Measurements from ENCODE around the gene MRPL14. TPM values are rescaled to one million over a fixed set of nuclear protein-coding genes. Genes with fewer than 3 reads are reported as not detected.

Gene MRPL14
- total RNA-seq, 1 experiment from 2014 or later = 103 TPM

DNA sequence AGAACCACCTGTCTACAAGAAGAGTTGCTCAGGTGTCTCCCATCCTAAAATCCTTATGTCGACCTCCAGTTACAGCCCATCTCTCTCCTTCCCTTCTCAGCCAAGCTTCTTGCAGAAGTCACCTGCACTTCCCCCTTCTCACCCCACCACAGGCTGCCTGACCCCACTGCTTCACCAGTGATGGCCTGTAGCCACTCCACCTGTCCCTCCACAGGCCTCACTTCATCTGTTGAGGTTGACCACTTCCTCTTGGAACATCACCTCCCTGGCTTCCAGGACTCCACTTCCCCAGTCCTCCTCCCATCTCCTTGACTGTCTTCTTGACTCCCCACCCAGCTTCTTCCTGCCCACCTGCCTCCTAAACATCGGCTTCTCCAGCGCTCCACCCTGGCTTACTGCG, 25.4 kb downstream of the MRPL14 start:
- Mint-ChIP-seq H3K4me3 (ENCODE audit: low read depth, unreplicated experiment) (no peak overlapping the region), H3K36me3 (ENCODE audit: insufficient read depth, unreplicated experiment) (peaks cover 66% of the 10 kb centered on the region), H3K27me3 (ENCODE audit: unreplicated experiment) (no peaks in the 10 kb centered on the region), H3K27ac (ENCODE audit: unreplicated experiment) (no peak overlapping the region), H3K4me1 (ENCODE audit: low read depth, unreplicated experiment) (peaks cover 35% of the 10 kb centered on the region), H3K9me3 (ENCODE audit: low read depth, unreplicated experiment) (no peaks in the 10 kb centered on the region)
- intact Hi-C loops (cut with micrococcal nuclease; ENCODE audit: unreplicated experiment) = no loop called here
- no TSS peak for BruUV-seq (replicated peaks)
- CTCF ChIA-PET = interaction anchor here (2.3 kb wide), 1 partner anchor 10 kb away, joined by 7 read pairs; no protein-coding TSS in a partner anchor
- TF ChIP-seq, protein P1, sequence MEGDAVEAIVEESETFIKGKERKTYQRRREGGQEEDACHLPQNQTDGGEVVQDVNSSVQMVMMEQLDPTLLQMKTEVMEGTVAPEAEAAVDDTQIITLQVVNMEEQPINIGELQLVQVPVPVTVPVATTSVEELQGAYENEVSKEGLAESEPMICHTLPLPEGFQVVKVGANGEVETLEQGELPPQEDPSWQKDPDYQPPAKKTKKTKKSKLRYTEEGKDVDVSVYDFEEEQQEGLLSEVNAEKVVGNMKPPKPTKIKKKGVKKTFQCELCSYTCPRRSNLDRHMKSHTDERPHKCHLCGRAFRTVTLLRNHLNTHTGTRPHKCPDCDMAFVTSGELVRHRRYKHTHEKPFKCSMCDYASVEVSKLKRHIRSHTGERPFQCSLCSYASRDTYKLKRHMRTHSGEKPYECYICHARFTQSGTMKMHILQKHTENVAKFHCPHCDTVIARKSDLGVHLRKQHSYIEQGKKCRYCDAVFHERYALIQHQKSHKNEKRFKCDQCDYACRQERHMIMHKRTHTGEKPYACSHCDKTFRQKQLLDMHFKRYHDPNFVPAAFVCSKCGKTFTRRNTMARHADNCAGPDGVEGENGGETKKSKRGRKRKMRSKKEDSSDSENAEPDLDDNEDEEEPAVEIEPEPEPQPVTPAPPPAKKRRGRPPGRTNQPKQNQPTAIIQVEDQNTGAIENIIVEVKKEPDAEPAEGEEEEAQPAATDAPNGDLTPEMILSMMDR (IDR thresholded peaks at IDR 0.05; ENCODE audit: unreplicated experiment) = no peak
- DNase-seq = no peak

DNA sequence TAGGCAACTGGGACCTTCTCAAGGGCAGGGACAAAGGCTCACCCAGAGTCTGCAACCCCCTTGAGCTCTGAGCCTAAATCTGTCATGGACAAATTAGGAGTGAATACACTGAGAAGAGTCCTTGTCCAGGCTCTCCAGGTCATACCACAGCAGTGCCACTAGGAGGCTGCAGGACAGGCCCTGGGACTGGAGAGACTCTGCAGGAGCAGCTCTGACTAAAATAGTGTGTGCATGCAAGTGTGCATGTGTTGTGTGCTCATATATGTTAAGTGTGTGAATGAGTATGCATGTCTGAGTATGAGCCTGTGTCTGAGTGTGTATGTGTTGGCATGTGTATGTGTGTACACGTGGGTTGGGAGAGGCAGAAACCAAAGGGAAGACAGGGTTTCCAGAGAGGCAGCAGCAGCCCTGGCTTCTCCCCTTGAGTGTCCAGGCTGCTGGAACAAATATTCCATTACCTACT, 27.1 kb downstream of the MRPL14 start:
- H3K36me3 Mint-ChIP-seq (ENCODE audit: insufficient read depth, unreplicated experiment) = peaks cover 55% of the 10 kb centered on the region
- CTCF ChIA-PET = interaction anchor here (0.6 to 2.1 kb wide), 7 partner anchors 12 to 331 kb away, joined by 3 to 7 read pairs (median 4); no protein-coding TSS in a partner anchor
- no peak overlapping the region for H3K27ac Mint-ChIP-seq (ENCODE audit: unreplicated experiment)
- H3K4me1 Mint-ChIP-seq (ENCODE audit: low read depth, unreplicated experiment) = peaks cover 34% of the 10 kb centered on the region
- no peaks in the 10 kb centered on the region for H3K9me3 Mint-ChIP-seq (ENCODE audit: low read depth, unreplicated experiment)
- TF ChIP-seq, protein P1 (IDR thresholded peaks at IDR 0.05; ENCODE audit: unreplicated experiment) = peak; percentile 71
- no peak overlapping the region for H3K4me3 Mint-ChIP-seq (ENCODE audit: low read depth, unreplicated experiment)
- no peaks in the 10 kb centered on the region for H3K27me3 Mint-ChIP-seq (ENCODE audit: unreplicated experiment)
- BruUV-seq (replicated peaks) = no TSS peak
- intact Hi-C loops (cut with micrococcal nuclease; ENCODE audit: unreplicated experiment) = no loop called here
- DNase-seq = peak; percentile 61

DNA sequence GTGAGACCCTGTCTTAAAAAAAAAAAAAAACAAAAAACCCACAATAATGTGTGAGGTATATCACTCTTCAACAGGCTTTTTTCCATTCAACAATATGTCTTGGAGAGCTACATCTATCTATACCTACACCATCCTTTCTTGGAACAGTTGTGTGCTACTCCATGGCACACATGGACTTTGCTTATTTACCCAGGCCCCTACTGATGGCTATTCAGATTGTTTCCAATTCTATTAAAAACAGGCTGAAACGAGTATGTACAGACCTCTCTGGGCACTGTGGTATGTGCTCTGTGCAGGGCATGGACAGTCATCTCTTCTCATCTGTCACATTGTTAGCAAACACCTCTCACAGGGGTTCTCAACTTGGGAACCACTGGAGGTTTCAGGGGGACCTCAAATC, 28.1 kb downstream of the MRPL14 start:
- CTCF ChIA-PET = interaction anchor here (1.2 to 2.1 kb wide), 4 partner anchors 13 to 34 kb away, joined by 4 to 7 read pairs (median 6); no protein-coding TSS in a partner anchor
- no peak overlapping the region for H3K4me3 Mint-ChIP-seq (ENCODE audit: low read depth, unreplicated experiment)
- intact Hi-C loops (cut with micrococcal nuclease; ENCODE audit: unreplicated experiment) = loop anchor here (5.0 kb wide), 1 partner anchor 138 kb away; no protein-coding TSS in a partner anchor
- peaks cover 49% of the 10 kb centered on the region for H3K36me3 Mint-ChIP-seq (ENCODE audit: insufficient read depth, unreplicated experiment)
- no TSS peak for BruUV-seq (replicated peaks)
- H3K27me3 Mint-ChIP-seq (ENCODE audit: unreplicated experiment) = no peaks in the 10 kb centered on the region
- DNase-seq = no peak
- no peaks in the 10 kb centered on the region for H3K9me3 Mint-ChIP-seq (ENCODE audit: low read depth, unreplicated experiment)
- H3K4me1 Mint-ChIP-seq (ENCODE audit: low read depth, unreplicated experiment) = peaks cover 42% of the 10 kb centered on the region
- H3K27ac Mint-ChIP-seq (ENCODE audit: unreplicated experiment) = no peak overlapping the region
- TF ChIP-seq, protein P1 (IDR thresholded peaks at IDR 0.05; ENCODE audit: unreplicated experiment) = no peak

DNA sequence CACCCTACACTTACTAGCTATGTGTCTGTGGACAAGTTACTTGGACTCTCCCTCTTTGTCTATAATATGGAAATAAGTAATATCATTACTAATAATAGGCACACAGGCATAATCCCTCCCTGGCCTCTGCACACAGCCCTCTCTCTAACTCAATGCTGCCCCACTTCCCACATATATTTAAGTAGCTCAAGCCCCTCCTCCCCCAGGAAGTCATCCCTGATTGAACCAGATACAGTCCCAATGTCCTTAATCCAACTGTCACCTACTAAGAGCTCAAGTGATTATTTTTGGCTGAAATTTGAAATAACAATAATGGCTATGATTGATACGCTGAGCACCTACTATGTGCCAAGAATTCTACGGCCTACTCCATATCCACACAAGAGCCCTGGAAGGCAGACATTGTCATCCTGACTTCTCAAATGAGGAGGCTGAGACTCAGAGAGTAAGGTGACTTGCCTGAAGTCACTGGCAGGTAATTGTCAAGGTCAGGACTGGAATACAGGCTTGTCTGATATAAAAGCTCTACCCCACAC, 29.4 kb downstream of the MRPL14 start:
- Mint-ChIP-seq H3K36me3 (ENCODE audit: insufficient read depth, unreplicated experiment) (peaks cover 42% of the 10 kb centered on the region), H3K27ac (ENCODE audit: unreplicated experiment) (peak overlapping the region; percentile 3), H3K4me3 (ENCODE audit: low read depth, unreplicated experiment) (no peak overlapping the region), H3K9me3 (ENCODE audit: low read depth, unreplicated experiment) (no peaks in the 10 kb centered on the region), H3K4me1 (ENCODE audit: low read depth, unreplicated experiment) (peaks cover 47% of the 10 kb centered on the region), H3K27me3 (ENCODE audit: unreplicated experiment) (no peaks in the 10 kb centered on the region)
- no TSS peak for BruUV-seq (replicated peaks)
- TF ChIP-seq, protein P1 (IDR thresholded peaks at IDR 0.05; ENCODE audit: unreplicated experiment) = no peak
- CTCF ChIA-PET = interaction anchor here (0.6 to 2.1 kb wide), 5 partner anchors 10 to 77 kb away, joined by 3 to 12 read pairs (median 5); no protein-coding TSS in a partner anchor
- intact Hi-C loops (cut with micrococcal nuclease; ENCODE audit: unreplicated experiment) = loop anchor here (5.0 kb wide), 1 partner anchor 139 kb away; no protein-coding TSS in a partner anchor
- no peak for DNase-seq

Data from Calu3 (cell line).